PFSK-1 (cell line): ENCODE results near the gene ISM1.

Source experiments
- FOXP2 ChIP-seq: optimal IDR thresholded peaks from 2 replicates; pipeline ENCODE3; 2011; ENCODE audit warnings: borderline replicate concordance, control low read depth, inconsistent platforms; ENCODE audit not compliant: insufficient read depth; ENCODE audit errors: extremely low read length, extremely low read depth
- POLR2AphosphoS5 ChIP-seq: IDR thresholded peaks from 2 replicates; pipeline ENCODE4 v1.6.1; 2012; ENCODE audit warnings: low read depth, mild to moderate bottlenecking, control low read depth, low read length, moderate library complexity
- SIN3A ChIP-seq: IDR thresholded peaks from 2 replicates; pipeline ENCODE4 v1.6.1; 2012; ENCODE audit warnings: mild to moderate bottlenecking, low read length, moderate library complexity, borderline replicate concordance; ENCODE audit not compliant: insufficient read depth
- TAF1 ChIP-seq: IDR thresholded peaks from 2 replicates; pipeline ENCODE4 v1.6.1; 2012; ENCODE audit warnings: low read length, control low read depth, borderline replicate concordance; ENCODE audit not compliant: insufficient read depth
- TF ChIP-seq, protein P1 (sequence below), 2 experiments: IDR thresholded peaks; 2 replicates each; pipeline versions ENCODE4 v1.6.1 to v1.8.0; 2011 to 2012; ENCODE audit warnings: low read depth in 2 of 2, low read length in 2 of 2, control low read depth in 1 of 2, inconsistent platforms in 1 of 2, mild to moderate bottlenecking in 1 of 2, moderate library complexity in 1 of 2; ENCODE audit not compliant: insufficient read depth in 1 of 2

Gene ISM1

DNA sequence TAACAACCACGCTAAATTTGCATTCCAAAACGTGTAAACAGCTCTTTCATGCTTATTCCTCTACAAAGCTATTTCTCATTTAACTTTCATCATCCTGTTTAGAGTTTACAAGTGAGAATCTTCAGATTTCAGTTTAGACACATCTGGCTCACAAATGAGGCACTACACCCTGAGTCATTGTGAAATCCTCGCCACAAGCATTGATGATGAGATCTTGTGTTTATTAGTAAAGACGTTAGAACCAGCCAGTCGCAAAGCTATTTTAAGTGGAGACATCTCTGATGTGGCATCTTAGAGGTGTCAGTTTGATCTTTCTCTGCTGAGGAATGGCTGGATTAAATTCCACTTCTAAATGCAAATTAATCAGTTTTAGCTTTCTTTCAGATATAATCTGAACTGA lies 8.3 kb upstream of the ISM1 start:
- TF ChIP-seq, protein P1, sequence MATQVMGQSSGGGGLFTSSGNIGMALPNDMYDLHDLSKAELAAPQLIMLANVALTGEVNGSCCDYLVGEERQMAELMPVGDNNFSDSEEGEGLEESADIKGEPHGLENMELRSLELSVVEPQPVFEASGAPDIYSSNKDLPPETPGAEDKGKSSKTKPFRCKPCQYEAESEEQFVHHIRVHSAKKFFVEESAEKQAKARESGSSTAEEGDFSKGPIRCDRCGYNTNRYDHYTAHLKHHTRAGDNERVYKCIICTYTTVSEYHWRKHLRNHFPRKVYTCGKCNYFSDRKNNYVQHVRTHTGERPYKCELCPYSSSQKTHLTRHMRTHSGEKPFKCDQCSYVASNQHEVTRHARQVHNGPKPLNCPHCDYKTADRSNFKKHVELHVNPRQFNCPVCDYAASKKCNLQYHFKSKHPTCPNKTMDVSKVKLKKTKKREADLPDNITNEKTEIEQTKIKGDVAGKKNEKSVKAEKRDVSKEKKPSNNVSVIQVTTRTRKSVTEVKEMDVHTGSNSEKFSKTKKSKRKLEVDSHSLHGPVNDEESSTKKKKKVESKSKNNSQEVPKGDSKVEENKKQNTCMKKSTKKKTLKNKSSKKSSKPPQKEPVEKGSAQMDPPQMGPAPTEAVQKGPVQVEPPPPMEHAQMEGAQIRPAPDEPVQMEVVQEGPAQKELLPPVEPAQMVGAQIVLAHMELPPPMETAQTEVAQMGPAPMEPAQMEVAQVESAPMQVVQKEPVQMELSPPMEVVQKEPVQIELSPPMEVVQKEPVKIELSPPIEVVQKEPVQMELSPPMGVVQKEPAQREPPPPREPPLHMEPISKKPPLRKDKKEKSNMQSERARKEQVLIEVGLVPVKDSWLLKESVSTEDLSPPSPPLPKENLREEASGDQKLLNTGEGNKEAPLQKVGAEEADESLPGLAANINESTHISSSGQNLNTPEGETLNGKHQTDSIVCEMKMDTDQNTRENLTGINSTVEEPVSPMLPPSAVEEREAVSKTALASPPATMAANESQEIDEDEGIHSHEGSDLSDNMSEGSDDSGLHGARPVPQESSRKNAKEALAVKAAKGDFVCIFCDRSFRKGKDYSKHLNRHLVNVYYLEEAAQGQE (IDR thresholded peaks at IDR 0.05; ENCODE audit: insufficient read depth in 1 of 2, low read depth in 2 of 2, low read length in 2 of 2) = no peak
- no peak for TF ChIP-seq POLR2AphosphoS5
- TF ChIP-seq SIN3A = no peak
- no peak for TF ChIP-seq TAF1
- no peak for TF ChIP-seq FOXP2

DNA sequence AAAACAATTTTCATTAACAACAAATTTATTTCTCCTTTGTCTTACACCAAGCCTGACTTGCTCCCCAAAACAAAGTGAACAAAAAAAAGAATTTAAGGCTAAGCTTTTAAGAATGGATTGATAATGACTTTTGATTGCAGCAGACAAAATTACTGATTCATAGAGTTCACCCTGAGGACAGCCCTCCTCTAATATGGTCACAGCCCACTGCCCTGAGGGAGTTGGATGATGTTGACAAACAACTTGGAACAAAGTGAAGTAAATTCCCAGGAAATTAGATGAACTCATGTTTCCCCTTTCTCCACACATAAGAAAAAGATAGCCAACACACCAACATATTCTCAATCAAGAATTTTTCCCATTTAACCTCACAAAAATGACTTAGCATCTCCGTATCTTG lies 7.7 kb upstream of the ISM1 start:
- TF ChIP-seq POLR2AphosphoS5 (no peak), FOXP2 (no peak), TAF1 (no peak), SIN3A (no peak)
- TF ChIP-seq, protein P1 (IDR thresholded peaks at IDR 0.05; ENCODE audit: insufficient read depth in 1 of 2, low read depth in 2 of 2, low read length in 2 of 2) = no peak

- TF ChIP-seq FOXP2 (no peak), TAF1 (no peak), SIN3A (no peak), POLR2AphosphoS5 (no peak)
- TF ChIP-seq, protein P1 (IDR thresholded peaks at IDR 0.05; ENCODE audit: insufficient read depth in 1 of 2, low read depth in 2 of 2, low read length in 2 of 2) = no peak
Measured at GRCh38 chr20:13216533-13216932, 4.5 kb upstream of the ISM1 start.

DNA sequence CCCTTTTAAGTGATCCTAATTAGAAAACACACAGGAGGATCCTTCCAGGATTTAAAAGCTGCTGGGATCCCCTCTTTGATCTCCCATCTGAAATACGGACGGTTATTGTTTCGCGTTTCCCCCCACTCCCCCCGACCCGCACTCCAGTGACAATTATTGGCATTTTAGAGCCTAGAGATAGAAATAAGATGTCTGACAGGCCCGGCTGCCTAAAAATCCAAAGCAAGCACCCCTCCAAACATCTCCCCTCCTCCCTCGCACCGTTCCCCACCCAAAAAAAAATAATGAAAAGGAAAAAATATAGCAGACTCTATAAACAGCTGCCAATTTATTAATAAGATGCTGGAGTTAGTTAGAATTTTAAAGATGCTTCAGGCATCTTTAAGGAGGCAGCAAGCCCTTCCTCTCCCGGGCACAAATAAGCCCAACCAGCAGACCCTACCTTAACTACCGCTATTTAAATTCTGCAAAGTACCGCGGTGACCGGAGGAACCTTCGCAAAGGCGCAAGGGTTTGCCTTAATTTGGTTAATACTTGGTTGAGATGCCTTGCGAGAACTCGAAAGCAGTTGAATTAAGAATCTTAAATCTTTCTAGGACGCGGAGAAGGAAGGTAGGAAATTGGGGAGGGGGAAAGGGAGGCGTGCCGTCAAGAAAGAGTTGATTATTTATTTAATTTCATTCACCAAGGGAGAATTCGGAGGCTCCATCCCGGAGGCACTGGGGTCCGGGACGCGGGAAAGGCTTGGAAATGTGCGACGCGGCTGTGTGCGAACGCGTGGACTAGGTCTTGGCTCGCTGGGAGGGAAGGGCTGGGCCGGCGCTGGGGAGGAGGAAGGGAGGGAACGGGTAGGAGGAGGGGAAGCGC lies 1.5 kb upstream of the ISM1 start:
- TF ChIP-seq FOXP2 = no peak
- TF ChIP-seq POLR2AphosphoS5 = no peak
- no peak for TF ChIP-seq TAF1
- TF ChIP-seq, protein P1 (IDR thresholded peaks at IDR 0.05; ENCODE audit: insufficient read depth in 1 of 2, low read depth in 2 of 2, low read length in 2 of 2) = no peak
- no peak for TF ChIP-seq SIN3A
